IMR-90 (cell line): ENCODE results near the gene NPDC1. TPM values are rescaled to one million over a fixed set of nuclear protein-coding genes. Genes with fewer than 3 reads are reported as not detected.

Experiments used
- ATAC-seq: fragments of 200-7000 bp; cut with Tn5 transposase; 2 replicates; pipeline ENCODE4 v1.9.1; 2020; ENCODE audit warnings: low read depth, mild to moderate bottlenecking, moderate library complexity
- BruUV-seq: library from RNA; stranded (reverse); fragments of 400-500 nt; replicated peaks from 2 replicates; lab custom pipeline; 2021; lab: Mats Ljungman, UMichigan
- CTCF ChIA-PET: fragments of 300-600 bp; formaldehyde crosslinking; extraction: SDS; loops from one replicate; lab custom pipeline; 2021; ENCODE audit warnings: antibody characterized with exemption; lab: Yijun Ruan, JAX
- POLR2A ChIA-PET: fragments of 300-600 bp; sonication (Branson Sonifier 250); formaldehyde crosslinking; loops from one replicate; lab custom pipeline; 2022; ENCODE audit warnings: antibody characterized with exemption; ENCODE audit not compliant: unreplicated experiment; lab: Charles Lee
- DNase-seq: peaks from one replicate; pipeline ENCODE4 v3.0.0; 2013
- H2AFZ ChIP-seq: replicated peaks from 2 replicates; pipeline ENCODE3; 2013; ENCODE audit warnings: low read length, mild to moderate bottlenecking; ENCODE audit not compliant: poor library complexity
- H2AK5ac ChIP-seq: 2 replicates; pipeline ENCODE4 v1.6.1; 2013; ENCODE audit warnings: low read depth, low read length, inconsistent platforms
- H2AK9ac ChIP-seq: replicated peaks from 2 replicates; pipeline ENCODE3; 2013; ENCODE audit warnings: mild to moderate bottlenecking, low read depth, low read length, moderate library complexity; ENCODE audit not compliant: poor library complexity
- H2BK120ac ChIP-seq: 2 replicates; pipeline ENCODE4 v1.6.1; 2013; ENCODE audit warnings: low read depth, low read length, inconsistent platforms
- H2BK15ac ChIP-seq: 3 replicates; pipeline ENCODE4 v1.6.1; 2013; ENCODE audit warnings: low read depth, low read length, inconsistent platforms
- H2BK20ac ChIP-seq: 2 replicates; pipeline ENCODE4 v1.6.1; 2013; ENCODE audit warnings: low read depth, mild to moderate bottlenecking, inconsistent platforms, low read length, moderate library complexity
- H2BK5ac ChIP-seq: 2 replicates; pipeline ENCODE4 v1.6.1; 2013; ENCODE audit warnings: mild to moderate bottlenecking, low read depth, low read length, inconsistent platforms; ENCODE audit not compliant: poor library complexity, severe bottlenecking
- H3K14ac ChIP-seq: replicated peaks from 2 replicates; pipeline ENCODE4 v1.6.1; 2013; ENCODE audit warnings: low read depth, low read length, inconsistent platforms
- H3K18ac ChIP-seq: 2 replicates; pipeline ENCODE4 v1.6.1; 2013; ENCODE audit warnings: low read depth, low read length, control low read depth
- H3K23ac ChIP-seq: 2 replicates; pipeline ENCODE4 v1.6.1; 2013; ENCODE audit warnings: low read depth, low read length, inconsistent platforms
- H3K27ac ChIP-seq: 2 replicates; pipeline ENCODE4 v1.5.1; 2013; ENCODE audit warnings: mild to moderate bottlenecking, control low read depth, low read length; ENCODE audit not compliant: insufficient read depth
- H3K27me3 ChIP-seq: 2 replicates; pipeline ENCODE4 v1.6.1; 2013; ENCODE audit warnings: low read length; ENCODE audit not compliant: control insufficient read depth, insufficient read depth
- H3K36me3 ChIP-seq: 2 replicates; pipeline ENCODE4 v1.6.1; 2013; ENCODE audit warnings: low read length, mixed read lengths; ENCODE audit not compliant: control insufficient read depth, insufficient read depth
- H3K4ac ChIP-seq: 2 replicates; pipeline ENCODE4 v1.6.1; 2013; ENCODE audit warnings: low read depth, low read length, inconsistent platforms
- H3K4me1 ChIP-seq: 2 replicates; pipeline ENCODE4 v1.6.1; 2013; ENCODE audit warnings: low read length, mixed read lengths; ENCODE audit not compliant: control insufficient read depth, insufficient read depth
- H3K4me2 ChIP-seq: 2 replicates; pipeline ENCODE4 v1.6.1; 2013; ENCODE audit warnings: low read depth, mild to moderate bottlenecking, control low read depth, low read length, moderate library complexity
- H3K4me3 ChIP-seq: 2 replicates; pipeline ENCODE4 v1.5.1; 2013; ENCODE audit warnings: low read depth, mild to moderate bottlenecking, control low read depth, low read length, moderate library complexity; ENCODE audit not compliant: insufficient read depth
- H3K56ac ChIP-seq: 2 replicates; pipeline ENCODE4 v1.6.1; 2013; ENCODE audit warnings: low read length, inconsistent platforms; ENCODE audit not compliant: insufficient read depth; ENCODE audit errors: extremely low read depth
- H3K79me1 ChIP-seq, 2 experiments: 2 replicates each; pipeline ENCODE4 v1.6.1; 2013; ENCODE audit warnings: low read length in 2 of 2, inconsistent platforms in 1 of 2, low read depth in 1 of 2
- H3K9ac ChIP-seq: 2 replicates; pipeline ENCODE4 v1.6.1; 2013; ENCODE audit warnings: low read depth, low read length, control low read depth
- H3K9me1 ChIP-seq: 2 replicates; pipeline ENCODE4 v1.6.1; 2013; ENCODE audit warnings: low read length, inconsistent platforms; ENCODE audit not compliant: insufficient read depth
- H3K9me3 ChIP-seq: 2 replicates; pipeline ENCODE4 v1.6.1; 2013; ENCODE audit warnings: low read length; ENCODE audit not compliant: control insufficient read depth, insufficient read depth
- H4K20me1 ChIP-seq: 2 replicates; pipeline ENCODE4 v1.6.1; 2013; ENCODE audit warnings: low read length, inconsistent platforms; ENCODE audit not compliant: insufficient read depth
- H4K5ac ChIP-seq: 2 replicates; pipeline ENCODE4 v1.6.1; 2013; ENCODE audit warnings: mild to moderate bottlenecking, low read depth, low read length, control low read depth
- H4K8ac ChIP-seq, 2 experiments: 2 replicates each; pipeline ENCODE4 v1.6.1; 2013; ENCODE audit warnings: low read depth in 2 of 2, low read length in 2 of 2, control low read depth in 1 of 2, inconsistent platforms in 1 of 2
- H4K91ac ChIP-seq: 2 replicates; pipeline ENCODE4 v1.6.1; 2013; ENCODE audit warnings: low read depth, low read length, inconsistent platforms; ENCODE audit not compliant: insufficient read depth
- BHLHE40 ChIP-seq: fragments of 150-350 bp; IDR thresholded peaks from 2 replicates; pipeline ENCODE4 v1.6.1; 2016; ENCODE audit warnings: mild to moderate bottlenecking, low read depth, low read length
- CHD1 ChIP-seq: IDR thresholded peaks from 2 replicates; pipeline ENCODE4 v1.6.1; 2012; ENCODE audit warnings: low read depth, low read length, improper control_type of control experiment
- FOS ChIP-seq: fragments of 150-350 bp; IDR thresholded peaks from 2 replicates; pipeline ENCODE4 v1.6.1; 2016; ENCODE audit warnings: low read depth, low read length
- MAFK ChIP-seq: IDR thresholded peaks from 2 replicates; pipeline ENCODE4 v1.6.1; 2012; ENCODE audit warnings: low read depth, low read length, improper control_type of control experiment
- MAZ ChIP-seq: IDR thresholded peaks from 2 replicates; pipeline ENCODE4 v1.6.1; 2012; ENCODE audit warnings: low read depth, mild to moderate bottlenecking, low read length, improper control_type of control experiment, moderate library complexity, borderline replicate concordance
- MXI1 ChIP-seq: IDR thresholded peaks from 2 replicates; pipeline ENCODE4 v1.6.1; 2012; ENCODE audit warnings: low read depth, mild to moderate bottlenecking, low read length, moderate library complexity, borderline replicate concordance
- NFE2L2 ChIP-seq: fragments of 150-350 bp; IDR thresholded peaks from 2 replicates; pipeline ENCODE4 v1.6.1; 2016; ENCODE audit warnings: low read depth, mild to moderate bottlenecking, low read length
- POLR2A ChIP-seq: IDR thresholded peaks from 2 replicates; pipeline ENCODE4 v1.6.1; 2012; ENCODE audit warnings: mild to moderate bottlenecking, low read depth, low read length
- RAD21 ChIP-seq: IDR thresholded peaks from 2 replicates; pipeline ENCODE4 v1.6.1; 2012; ENCODE audit warnings: low read length, improper control_type of control experiment
- RCOR1 ChIP-seq: IDR thresholded peaks from 2 replicates; pipeline ENCODE4 v1.6.1; 2012; ENCODE audit warnings: mild to moderate bottlenecking, low read length, improper control_type of control experiment; ENCODE audit not compliant: insufficient replicate concordance
- RFX5 ChIP-seq: IDR thresholded peaks from 2 replicates; pipeline ENCODE4 v1.8.0; 2012; ENCODE audit warnings: low read depth, mild to moderate bottlenecking, low read length, moderate library complexity
- SMC3 ChIP-seq: fragments of 150-350 bp; IDR thresholded peaks from 2 replicates; pipeline ENCODE4 v1.6.1; 2016; ENCODE audit warnings: low read depth, mild to moderate bottlenecking, antibody characterized with exemption, low read length, moderate library complexity
- WGBS, 2 experiments: methylation state at CpG; one replicate each; pipeline versions ENCODE4 v1.1.5 to v1.1.7; 2013; ENCODE audit warnings: missing lambda C conversion rate in 2 of 2; ENCODE audit not compliant: insufficient read length in 1 of 2; ENCODE audit errors: extremely low coverage in 2 of 2; 5-methylcytosine and 5-hydroxymethylcytosine counted together
- dilution Hi-C: fragments of 300-500 bp; cut with HindIII; formaldehyde crosslinking; loops from one replicate; pipeline ENCODE4 v1.14.3; 2018; ENCODE audit warnings: low sequenced_read_pairs; ENCODE audit not compliant: unreplicated experiment
- in situ Hi-C: fragments of 300-500 bp; cut with MboI; formaldehyde crosslinking; loops from 3 replicates; pipeline ENCODE4 v1.14.3; 2019; ENCODE audit warnings: low sequenced_read_pairs, inconsistent platforms, mixed read lengths
- intact Hi-C: fragments of 100-400 bp; cut with micrococcal nuclease; formaldehyde crosslinking; loops from 2 replicates; pipeline ENCODE4 v1.10.0; 2022
- polyA plus RNA-seq, 3 experiments: library from polyadenylated mRNA; depleted of rRNA; stranded (reverse); fragments of >200 nt; gene quantifications; 2 replicates each; pipeline ENCODE4 v1.2.3, GENCODE V29; 2012; ENCODE audit warnings: low replicate concordance in 1 of 3
- total RNA-seq: library from RNA; depleted of rRNA; stranded (reverse); fragments of >200 nt; gene quantifications from 2 replicates; pipeline ENCODE4 v1.2.3, GENCODE V29; 2012
- TF ChIP-seq, protein P1 (sequence below): conservative IDR thresholded peaks from 2 replicates; pipeline ENCODE4 v1.5.1; 2012; ENCODE audit warnings: mild to moderate bottlenecking, low read depth, low read length, improper control_type of control experiment
- TF ChIP-seq, protein P2 (sequence below): fragments of 150-350 bp; IDR thresholded peaks from 2 replicates; pipeline ENCODE4 v1.6.1; 2016; ENCODE audit warnings: low read depth, mild to moderate bottlenecking, low read length, moderate library complexity, borderline replicate concordance
- TF ChIP-seq, protein P3 (sequence below): fragments of 150-350 bp; IDR thresholded peaks from 2 replicates; pipeline ENCODE4 v1.6.1; 2017; ENCODE audit warnings: mild to moderate bottlenecking, antibody characterized with exemption, low read length, low read depth

The NPDC1 gene
- total and polyA plus RNA-seq, 2 of the 4 experiments (the other 2 are of a cell fraction) = 2.7 to 58.1 TPM

DNA sequence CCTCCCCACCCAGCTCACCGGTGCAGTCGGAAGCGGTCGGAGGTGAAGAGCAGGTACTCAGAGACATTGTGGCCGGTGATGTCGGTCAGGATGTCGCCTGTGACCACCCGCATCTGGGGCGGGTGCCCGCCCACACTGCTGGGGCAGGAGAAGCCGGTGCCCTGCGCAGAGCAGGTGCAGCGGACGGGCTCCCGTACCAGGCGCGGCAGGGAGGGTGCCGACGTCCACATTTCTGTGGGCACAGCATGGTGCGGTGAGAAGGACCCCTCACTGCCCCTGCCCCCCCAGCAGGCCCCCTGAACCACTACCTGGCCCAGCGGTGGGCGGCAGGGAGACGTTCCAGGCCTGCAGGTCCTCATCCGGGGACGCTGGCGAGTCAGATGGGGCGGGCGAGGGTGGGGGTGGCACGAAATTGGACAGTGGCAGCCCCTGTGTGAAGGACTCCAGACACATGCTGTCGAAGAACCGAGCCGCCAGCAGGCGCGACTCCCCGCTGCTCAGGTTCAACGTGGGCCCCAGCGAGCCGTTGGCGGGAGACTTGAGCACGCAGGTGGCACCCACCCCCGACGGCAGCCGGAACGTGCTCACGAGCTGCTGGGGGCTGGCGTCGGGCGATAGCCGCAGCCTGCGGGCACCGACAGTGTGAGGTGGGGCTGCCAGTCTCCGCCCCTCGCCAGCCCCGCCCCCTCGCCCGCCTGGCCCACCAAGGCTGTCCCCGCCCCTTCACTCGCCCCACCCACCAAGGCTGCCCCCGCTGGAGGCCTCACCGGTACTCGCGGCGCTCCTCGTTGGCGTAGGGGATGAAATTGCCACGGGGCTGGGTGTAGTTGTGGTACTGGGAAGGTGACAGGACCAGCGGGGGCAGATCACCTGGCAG lies 33.0 kb downstream of the NPDC1 start:
- Histone ChIP-seq H3K23ac (no peak overlapping the region), H3K9me1 (no peaks in the 10 kb centered on the region), H3K14ac (no peak overlapping the region), H3K56ac (no peak overlapping the region), H2AFZ (no peak overlapping the region), H3K9ac (no peak overlapping the region), H3K4ac (no peak overlapping the region), H3K27ac (no peak overlapping the region), H4K8ac (no peak overlapping the region), H3K4me2 (no peak overlapping the region), H2AK5ac (no peak overlapping the region), H2BK5ac (no peak overlapping the region), H2BK120ac (no peak overlapping the region), H2AK9ac (peak overlapping the region; percentile 28), H3K9me3 (no peaks in the 10 kb centered on the region), H4K91ac (no peak overlapping the region), H2BK15ac (no peak overlapping the region), H3K79me1 (no peaks in the 10 kb centered on the region), H3K4me1 (no peaks in the 10 kb centered on the region), H4K5ac (no peak overlapping the region), H3K27me3 (no peaks in the 10 kb centered on the region), H3K18ac (no peak overlapping the region), H3K4me3 (no peak overlapping the region), H3K36me3 (peaks cover 49% of the 10 kb centered on the region), H4K20me1 (no peaks in the 10 kb centered on the region), H2BK20ac (no peak overlapping the region)
- in situ Hi-C loops = no loop called here
- no peak for ATAC-seq
- POLR2A ChIA-PET = no interaction called here
- no peak for DNase-seq
- CTCF ChIA-PET = no interaction called here
- dilution Hi-C loops = no loop called here
- WGBS, 2 experiments = 90% methylated on average over 18 of the region's 67 CpGs; no CpG with 5 or more reads in 1 of the 2 experiments
- intact Hi-C loops = no loop called here
- BruUV-seq = TSS peak; percentile 31
- TF ChIP-seq SMC3 (no peak), POLR2A (no peak), FOS (no peak), MAFK (no peak), RCOR1 (no peak), CHD1 (no peak), BHLHE40 (no peak), NFE2L2 (no peak), MAZ (no peak), MXI1 (no peak), RAD21 (no peak), RFX5 (no peak)
- TF ChIP-seq, protein P1, sequence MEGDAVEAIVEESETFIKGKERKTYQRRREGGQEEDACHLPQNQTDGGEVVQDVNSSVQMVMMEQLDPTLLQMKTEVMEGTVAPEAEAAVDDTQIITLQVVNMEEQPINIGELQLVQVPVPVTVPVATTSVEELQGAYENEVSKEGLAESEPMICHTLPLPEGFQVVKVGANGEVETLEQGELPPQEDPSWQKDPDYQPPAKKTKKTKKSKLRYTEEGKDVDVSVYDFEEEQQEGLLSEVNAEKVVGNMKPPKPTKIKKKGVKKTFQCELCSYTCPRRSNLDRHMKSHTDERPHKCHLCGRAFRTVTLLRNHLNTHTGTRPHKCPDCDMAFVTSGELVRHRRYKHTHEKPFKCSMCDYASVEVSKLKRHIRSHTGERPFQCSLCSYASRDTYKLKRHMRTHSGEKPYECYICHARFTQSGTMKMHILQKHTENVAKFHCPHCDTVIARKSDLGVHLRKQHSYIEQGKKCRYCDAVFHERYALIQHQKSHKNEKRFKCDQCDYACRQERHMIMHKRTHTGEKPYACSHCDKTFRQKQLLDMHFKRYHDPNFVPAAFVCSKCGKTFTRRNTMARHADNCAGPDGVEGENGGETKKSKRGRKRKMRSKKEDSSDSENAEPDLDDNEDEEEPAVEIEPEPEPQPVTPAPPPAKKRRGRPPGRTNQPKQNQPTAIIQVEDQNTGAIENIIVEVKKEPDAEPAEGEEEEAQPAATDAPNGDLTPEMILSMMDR = no peak
- TF ChIP-seq, protein P2, sequence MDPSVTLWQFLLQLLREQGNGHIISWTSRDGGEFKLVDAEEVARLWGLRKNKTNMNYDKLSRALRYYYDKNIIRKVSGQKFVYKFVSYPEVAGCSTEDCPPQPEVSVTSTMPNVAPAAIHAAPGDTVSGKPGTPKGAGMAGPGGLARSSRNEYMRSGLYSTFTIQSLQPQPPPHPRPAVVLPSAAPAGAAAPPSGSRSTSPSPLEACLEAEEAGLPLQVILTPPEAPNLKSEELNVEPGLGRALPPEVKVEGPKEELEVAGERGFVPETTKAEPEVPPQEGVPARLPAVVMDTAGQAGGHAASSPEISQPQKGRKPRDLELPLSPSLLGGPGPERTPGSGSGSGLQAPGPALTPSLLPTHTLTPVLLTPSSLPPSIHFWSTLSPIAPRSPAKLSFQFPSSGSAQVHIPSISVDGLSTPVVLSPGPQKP = no peak
- TF ChIP-seq, protein P3, sequence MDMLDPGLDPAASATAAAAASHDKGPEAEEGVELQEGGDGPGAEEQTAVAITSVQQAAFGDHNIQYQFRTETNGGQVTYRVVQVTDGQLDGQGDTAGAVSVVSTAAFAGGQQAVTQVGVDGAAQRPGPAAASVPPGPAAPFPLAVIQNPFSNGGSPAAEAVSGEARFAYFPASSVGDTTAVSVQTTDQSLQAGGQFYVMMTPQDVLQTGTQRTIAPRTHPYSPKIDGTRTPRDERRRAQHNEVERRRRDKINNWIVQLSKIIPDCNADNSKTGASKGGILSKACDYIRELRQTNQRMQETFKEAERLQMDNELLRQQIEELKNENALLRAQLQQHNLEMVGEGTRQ = no peak
